ENCODE data around the gene FNDC10.
A peak's percentile ranks its signal among the peaks of the same experiment; 100 is the strongest.

DNA sequence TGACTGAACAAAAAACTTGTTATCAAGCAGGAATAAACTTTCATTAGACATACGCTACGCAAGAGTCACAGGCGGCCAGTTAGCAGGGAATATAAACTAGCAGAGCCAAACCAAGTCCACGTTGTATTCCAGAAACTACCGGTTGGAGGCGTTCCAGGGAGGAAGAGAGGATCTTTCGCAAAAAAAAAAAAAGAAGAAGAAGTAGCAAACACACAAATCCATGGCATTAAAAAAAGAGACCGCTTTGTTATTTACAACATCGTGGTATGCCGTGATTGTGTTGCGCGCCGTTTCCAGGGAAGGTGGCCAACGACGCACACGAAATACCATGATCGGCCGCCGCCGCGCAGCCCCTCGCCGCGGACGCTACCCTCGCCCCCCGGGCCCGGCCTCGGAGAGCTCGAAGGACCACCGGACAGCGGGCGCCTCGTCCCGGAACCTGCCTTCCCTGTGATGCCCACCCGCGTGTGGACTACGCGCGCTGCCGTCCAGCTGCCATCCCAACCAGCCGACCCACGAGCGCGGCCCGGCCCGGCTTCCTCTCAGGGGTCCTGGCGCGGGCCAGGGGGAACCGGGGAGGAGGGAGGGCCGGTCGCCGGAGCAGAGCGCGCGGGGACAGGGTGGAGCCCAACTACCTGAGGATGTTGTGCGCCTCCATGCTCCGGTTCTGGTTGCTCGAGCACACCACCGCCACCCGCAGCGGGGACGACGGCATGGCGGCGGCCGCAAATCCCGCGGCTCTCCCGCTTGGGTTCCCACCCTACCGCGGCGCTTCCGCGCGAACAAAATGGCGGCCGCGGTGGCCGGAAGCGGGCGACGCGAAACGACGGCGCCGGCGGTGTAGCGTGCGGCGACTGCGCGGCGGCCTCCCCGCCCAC is 25.9 kb downstream of the FNDC10 start:
- TF ChIP-seq, protein P1, sequence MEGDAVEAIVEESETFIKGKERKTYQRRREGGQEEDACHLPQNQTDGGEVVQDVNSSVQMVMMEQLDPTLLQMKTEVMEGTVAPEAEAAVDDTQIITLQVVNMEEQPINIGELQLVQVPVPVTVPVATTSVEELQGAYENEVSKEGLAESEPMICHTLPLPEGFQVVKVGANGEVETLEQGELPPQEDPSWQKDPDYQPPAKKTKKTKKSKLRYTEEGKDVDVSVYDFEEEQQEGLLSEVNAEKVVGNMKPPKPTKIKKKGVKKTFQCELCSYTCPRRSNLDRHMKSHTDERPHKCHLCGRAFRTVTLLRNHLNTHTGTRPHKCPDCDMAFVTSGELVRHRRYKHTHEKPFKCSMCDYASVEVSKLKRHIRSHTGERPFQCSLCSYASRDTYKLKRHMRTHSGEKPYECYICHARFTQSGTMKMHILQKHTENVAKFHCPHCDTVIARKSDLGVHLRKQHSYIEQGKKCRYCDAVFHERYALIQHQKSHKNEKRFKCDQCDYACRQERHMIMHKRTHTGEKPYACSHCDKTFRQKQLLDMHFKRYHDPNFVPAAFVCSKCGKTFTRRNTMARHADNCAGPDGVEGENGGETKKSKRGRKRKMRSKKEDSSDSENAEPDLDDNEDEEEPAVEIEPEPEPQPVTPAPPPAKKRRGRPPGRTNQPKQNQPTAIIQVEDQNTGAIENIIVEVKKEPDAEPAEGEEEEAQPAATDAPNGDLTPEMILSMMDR (IDR thresholded peaks at IDR 0.05) = peak in 1 of 6 experiments; percentile 45
- TF ChIP-seq POLR2AphosphoS5 (IDR thresholded peaks at IDR 0.05) (no peak), POLR2A (IDR thresholded peaks at IDR 0.05) (no peak), EP300 (IDR thresholded peaks at IDR 0.05) (no peak)

Data from upper lobe of left lung (tissue), 4 donors.